Progenitor cell of endocrine pancreas (in vitro differentiated cells): ENCODE data around the gene GLMP. TPM values are rescaled to one million over a fixed set of nuclear protein-coding genes. Genes with fewer than 3 reads are reported as not detected.

ENCODE experiments used
- DNase-seq: peaks from one replicate; pipeline ENCODE4 v3.0.0; 2021; ENCODE audit warnings: low spot score; ENCODE audit not compliant: unreplicated experiment
- H3K27ac Mint-ChIP-seq: 2 replicates; pipeline ENCODE4 v1.8.0; 2021; ENCODE audit warnings: mild to moderate bottlenecking, moderate library complexity, mixed read lengths
- H3K27me3 Mint-ChIP-seq: 2 replicates; pipeline ENCODE4 v1.8.0; 2021; ENCODE audit warnings: mixed read lengths
- H3K36me3 Mint-ChIP-seq: 2 replicates; pipeline ENCODE4 v1.8.0; 2022; ENCODE audit warnings: mixed read lengths; ENCODE audit not compliant: insufficient read depth
- H3K4me1 Mint-ChIP-seq: 2 replicates; pipeline ENCODE4 v1.8.0; 2021; ENCODE audit warnings: low read depth, mixed read lengths
- H3K4me3 Mint-ChIP-seq: 2 replicates; pipeline ENCODE4 v1.8.0; 2021; ENCODE audit warnings: low read depth, mild to moderate bottlenecking, moderate library complexity, mixed read lengths
- H3K9me3 Mint-ChIP-seq: 2 replicates; pipeline ENCODE4 v1.8.0; 2021; ENCODE audit warnings: low read depth, mixed read lengths
- CTCF ChIP-seq: fragments of 200-600 bp; sonication (generic); IDR thresholded peaks from one replicate; pipeline ENCODE4 v1.5.0; 2021; ENCODE audit warnings: antibody characterized with exemption, mild to moderate bottlenecking; ENCODE audit not compliant: unreplicated experiment
- long read RNA-seq: library from polyadenylated mRNA; unstranded; transcript quantifications from one replicate; pipeline ENCODE4 v2.0.0, GENCODE V29; 2020
- total RNA-seq: library from RNA; stranded (reverse); gene quantifications from 2 replicates; pipeline ENCODE4 v1.2.1, GENCODE V29; 2021

GLMP gene, protein sequence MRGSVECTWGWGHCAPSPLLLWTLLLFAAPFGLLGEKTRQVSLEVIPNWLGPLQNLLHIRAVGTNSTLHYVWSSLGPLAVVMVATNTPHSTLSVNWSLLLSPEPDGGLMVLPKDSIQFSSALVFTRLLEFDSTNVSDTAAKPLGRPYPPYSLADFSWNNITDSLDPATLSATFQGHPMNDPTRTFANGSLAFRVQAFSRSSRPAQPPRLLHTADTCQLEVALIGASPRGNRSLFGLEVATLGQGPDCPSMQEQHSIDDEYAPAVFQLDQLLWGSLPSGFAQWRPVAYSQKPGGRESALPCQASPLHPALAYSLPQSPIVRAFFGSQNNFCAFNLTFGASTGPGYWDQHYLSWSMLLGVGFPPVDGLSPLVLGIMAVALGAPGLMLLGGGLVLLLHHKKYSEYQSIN
- total RNA-seq: 57.1 and 59.3 TPM in 2 replicates
- long read RNA-seq, transcript GLMP-201 (6 exons, 1,604 nt): major isoform, 30 of 42 reads
- long read RNA-seq, partial matches to known transcripts: 0 of 42 reads
- long read RNA-seq, other reads (novel, unspliced or antisense): 6 of 42 reads

DNA sequence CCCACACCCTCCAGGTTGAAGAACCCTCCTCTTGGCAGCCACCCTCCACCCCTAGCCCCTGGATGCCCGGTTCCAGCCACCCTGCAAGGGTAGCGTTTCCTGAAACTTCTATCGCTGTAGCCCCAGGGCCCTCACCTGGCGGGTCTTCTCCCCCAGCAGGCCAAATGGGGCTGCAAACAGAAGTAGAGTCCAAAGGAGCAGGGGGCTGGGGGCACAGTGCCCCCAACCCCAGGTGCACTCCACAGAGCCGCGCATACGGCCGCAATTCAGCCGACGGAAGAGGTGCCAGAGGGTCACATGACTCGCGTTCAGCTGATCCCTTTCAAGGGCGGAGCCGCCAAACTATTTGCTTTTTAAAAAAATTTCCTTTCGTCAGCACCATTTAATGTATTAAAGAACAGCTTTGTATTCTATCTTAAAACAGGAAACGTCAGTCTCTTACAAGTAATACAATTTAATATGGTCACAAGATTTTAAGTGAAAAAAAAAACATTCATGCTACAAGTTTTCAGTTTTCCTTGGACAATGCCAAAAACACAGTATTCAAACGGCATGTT, at the start of gene GLMP:
Gene GLMP, minus strand, starts transcription at position 289 of the 557 bp plus-strand sequence. Its CDS starts 34 bp downstream, at position 255.
- Mint-ChIP-seq H3K36me3 (no peaks in the 10 kb centered on the region), H3K9me3 (no peaks in the 10 kb centered on the region), H3K4me1 (peaks cover 19% of the 10 kb centered on the region), H3K27me3 (no peaks in the 10 kb centered on the region), H3K4me3 (peak within 1 kb of the TSS; percentile 87), H3K27ac (peak within 1 kb of the TSS; percentile 77)
- TF ChIP-seq CTCF: no peak
- DNase-seq: no peak

DNA sequence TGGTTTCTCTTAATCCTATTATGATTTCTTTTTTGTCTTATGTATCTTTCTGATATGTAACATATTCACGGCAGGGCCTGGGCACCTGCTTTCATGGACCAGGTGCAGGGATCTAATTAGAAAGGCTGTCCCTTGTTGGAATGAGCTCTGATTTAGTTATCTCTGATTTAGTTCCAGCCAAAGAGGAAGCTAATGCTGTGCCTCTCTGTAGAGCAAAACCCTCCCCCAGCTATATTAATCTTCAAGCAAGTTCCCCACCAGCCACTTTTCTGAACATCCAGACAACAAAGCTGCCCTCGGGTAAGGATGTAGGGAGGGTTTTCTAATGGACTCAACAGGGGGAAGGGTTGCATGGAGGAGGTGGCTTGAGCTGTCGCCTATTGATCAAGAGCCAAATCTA, 48.9 kb upstream of the GLMP start:
- DNase-seq: no peak
- Mint-ChIP-seq H3K4me3 (no peak overlapping the region), H3K36me3 (no peaks in the 10 kb centered on the region), H3K27me3 (peaks cover 2% of the 10 kb centered on the region), H3K9me3 (no peaks in the 10 kb centered on the region), H3K4me1 (peaks cover 13% of the 10 kb centered on the region), H3K27ac (no peak overlapping the region)
- no peak for TF ChIP-seq CTCF

DNA sequence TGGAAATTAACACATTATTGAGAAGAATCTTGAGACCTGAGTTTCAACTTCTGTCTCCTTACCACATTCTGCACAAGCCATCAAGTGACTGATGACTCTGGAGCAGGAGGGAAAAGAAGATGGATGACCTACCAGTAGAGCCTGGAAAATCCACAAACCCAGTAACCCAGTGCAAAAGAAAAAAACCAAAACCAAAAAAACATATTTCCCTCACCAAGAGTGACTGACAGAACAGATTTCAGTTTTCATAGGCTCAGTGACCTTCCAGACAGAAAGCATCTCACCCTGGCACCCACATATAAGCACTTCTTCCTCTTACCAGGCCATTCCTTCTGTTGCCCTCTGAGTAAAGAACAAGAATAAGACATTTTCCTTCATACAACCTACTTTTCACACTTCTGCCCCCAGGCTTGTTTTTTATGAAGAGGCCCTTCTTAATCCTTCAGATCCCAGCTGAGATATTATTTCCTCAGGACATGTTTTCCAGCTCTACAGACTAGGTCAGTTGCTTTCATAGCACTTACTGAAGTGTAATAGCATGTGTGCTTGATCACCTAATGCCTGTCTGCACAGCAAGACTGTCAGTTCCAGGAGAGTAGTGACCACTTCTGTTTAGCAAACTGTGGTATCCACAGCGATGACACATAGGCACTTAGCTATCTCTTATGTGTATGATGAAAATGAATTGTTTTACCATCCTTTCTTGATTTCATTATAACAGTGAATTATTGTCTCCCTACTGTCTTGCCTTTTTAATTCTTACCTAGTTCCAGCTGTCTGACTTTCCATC, 46.9 kb upstream of the GLMP start:
- Mint-ChIP-seq H3K9me3 (no peaks in the 10 kb centered on the region), H3K27ac (peak overlapping the region; percentile 67), H3K4me1 (peaks cover 14% of the 10 kb centered on the region), H3K4me3 (no peak overlapping the region), H3K36me3 (no peaks in the 10 kb centered on the region), H3K27me3 (peaks cover 2% of the 10 kb centered on the region)
- no peak for DNase-seq
- no peak for TF ChIP-seq CTCF

DNA sequence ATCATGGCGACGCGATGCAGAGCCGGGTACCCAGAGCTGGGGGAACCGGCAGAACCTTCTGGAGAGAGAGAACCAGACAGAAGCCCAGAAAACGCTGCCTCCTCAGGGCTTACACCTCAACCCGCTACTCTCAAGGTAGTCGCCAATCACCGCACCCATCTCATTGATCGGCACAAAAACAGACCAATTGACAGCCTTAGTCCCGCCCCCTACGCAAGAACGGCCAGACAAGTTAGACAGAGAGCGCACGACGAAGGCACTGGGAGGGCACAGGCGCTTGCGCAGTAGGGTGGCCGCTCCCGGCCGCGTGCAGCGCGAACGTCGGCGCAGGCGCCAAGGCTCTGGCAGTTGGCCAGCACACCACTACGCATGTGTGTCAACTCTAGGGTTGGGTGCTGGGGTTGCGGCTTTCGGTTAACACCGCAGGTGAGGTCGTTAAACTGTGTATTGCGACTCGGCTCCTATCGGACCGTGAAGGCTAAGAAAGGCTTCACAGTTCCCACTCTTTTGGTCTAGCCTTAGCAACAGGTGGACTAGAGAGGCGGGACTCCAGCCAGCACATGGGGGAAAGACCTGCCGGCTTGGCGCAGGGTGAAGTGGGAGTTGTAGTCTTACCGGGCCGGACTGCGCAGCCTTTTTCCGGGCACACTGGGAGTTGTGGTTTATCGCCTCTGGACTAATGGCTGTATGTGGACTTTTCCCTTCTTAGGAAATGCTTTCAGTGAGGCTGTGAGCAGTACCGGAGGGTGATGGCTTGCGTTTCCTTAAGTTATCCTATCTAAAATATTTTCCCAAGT, 42.9 kb upstream of the GLMP start, which contains the start of the genes CCT3 and TSACC:
Gene CCT3, minus strand, starts transcription at position 113 of the 797 bp plus-strand sequence. Its CDS starts 108 bp downstream, at position 5.
Gene TSACC, plus strand, starts transcription at position 347 of the 797 bp plus-strand sequence. CDS start 1,232 bp downstream, outside the sequence.
- DNase-seq: peak; percentile 95
- no peak for TF ChIP-seq CTCF
- H3K4me3 Mint-ChIP-seq: peak within 1 kb of the TSS; percentile 97
- H3K36me3 Mint-ChIP-seq: peaks cover 9% of the 10 kb centered on the region
- H3K27me3 Mint-ChIP-seq: no peaks in the 10 kb centered on the region
- H3K27ac Mint-ChIP-seq: peak within 1 kb of the TSS; percentile 96
- peaks cover 23% of the 10 kb centered on the region for H3K4me1 Mint-ChIP-seq
- no peaks in the 10 kb centered on the region for H3K9me3 Mint-ChIP-seq
